Kidney epithelial cell (primary cell): ENCODE results near the gene PET100. TPM values are rescaled to one million over a fixed set of nuclear protein-coding genes. Genes with fewer than 3 reads are reported as not detected.

Experiments used
- DNase-seq: peaks from one replicate; pipeline ENCODE4 v3.0.0-alpha.2; 2010; ENCODE audit warnings: low read depth
- H3K27me3 ChIP-seq: 2 replicates; pipeline ENCODE4 v1.6.0; 2011; ENCODE audit warnings: low read length; ENCODE audit not compliant: control insufficient read depth, insufficient read depth
- H3K36me3 ChIP-seq: 2 replicates; pipeline ENCODE4 v1.5.1; 2011; ENCODE audit warnings: low read length; ENCODE audit not compliant: control insufficient read depth, insufficient read depth
- H3K4me3 ChIP-seq: 2 replicates; pipeline ENCODE4 v1.5.1; 2011; ENCODE audit warnings: low read depth, mild to moderate bottlenecking, control low read depth, low read length
- CTCF ChIP-seq: IDR thresholded peaks from 2 replicates; pipeline ENCODE4 v1.5.1; 2011; ENCODE audit warnings: mild to moderate bottlenecking, moderate library complexity, low read length, control low read depth, inconsistent platforms; ENCODE audit not compliant: insufficient read depth, poor library complexity, severe bottlenecking
- total RNA-seq: library from RNA; depleted of rRNA; stranded (reverse); fragments of >200 nt; gene quantifications from 2 replicates; pipeline ENCODE4 v1.2.3, GENCODE V29; 2015

The PET100 gene
- total RNA-seq, 1 donor from 2014 or later = 30.2 TPM

GRCh38 chr19:7672522-7672921 lies 42.9 kb downstream of the PET100 start:
- no peak for DNase-seq
- Histone ChIP-seq H3K4me3 (no peak overlapping the region), H3K36me3 (no peaks in the 10 kb centered on the region), H3K27me3 (peaks cover 28% of the 10 kb centered on the region)
- no peak for TF ChIP-seq CTCF

DNA sequence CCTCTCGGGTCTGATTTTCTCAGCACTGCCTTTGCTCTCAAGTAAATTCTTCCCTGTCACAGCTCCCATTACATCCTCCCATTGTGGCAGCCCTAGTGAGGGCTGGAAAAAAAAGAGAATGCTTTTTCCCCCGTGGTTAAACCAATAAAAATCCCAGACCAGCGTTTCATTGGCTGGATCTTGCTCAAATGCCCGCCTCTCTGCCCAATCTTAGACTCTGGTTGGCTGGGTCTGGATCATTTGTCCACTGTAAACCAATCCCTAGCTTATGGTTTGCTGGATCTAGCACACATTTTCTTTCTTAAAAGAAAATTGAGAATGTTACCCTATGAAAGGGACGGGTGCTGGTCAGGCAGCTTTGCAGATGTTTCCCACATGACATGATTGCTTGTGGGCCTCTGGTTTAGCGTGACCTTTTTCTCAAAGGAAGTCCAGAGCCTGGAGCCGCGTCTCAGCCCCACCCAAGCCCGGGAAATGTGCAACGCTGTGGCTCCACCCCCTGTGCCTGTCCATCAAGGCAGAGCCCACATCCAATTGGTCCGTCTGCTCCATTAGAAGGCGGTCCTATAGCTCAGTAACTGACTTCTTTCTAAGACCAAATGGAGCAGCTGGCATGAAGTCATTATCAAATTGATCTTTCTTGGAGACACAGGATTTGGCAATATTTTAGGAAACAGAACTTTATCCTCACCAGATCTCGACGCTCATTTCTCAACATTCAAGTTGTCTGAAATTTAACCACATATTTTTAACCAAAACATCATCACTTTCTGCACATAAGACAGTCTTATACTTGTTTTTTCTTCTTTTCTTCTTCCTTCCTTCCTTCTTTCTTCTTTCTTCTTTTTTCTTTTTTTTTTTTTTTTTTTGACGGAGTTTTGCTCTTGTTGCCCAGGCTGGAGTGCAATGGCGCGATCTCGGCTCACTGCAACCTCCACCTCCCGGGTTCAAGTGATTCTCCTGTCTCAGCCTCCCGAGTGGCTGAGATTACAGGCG lies 44.7 kb downstream of the PET100 start:
- Histone ChIP-seq H3K27me3 (peaks cover 37% of the 10 kb centered on the region), H3K4me3 (no peak overlapping the region), H3K36me3 (no peaks in the 10 kb centered on the region)
- TF ChIP-seq CTCF = no peak
- no peak for DNase-seq

GRCh38 chr19:7676376-7676775 lies 46.8 kb downstream of the PET100 start:
- TF ChIP-seq CTCF = no peak
- H3K27me3 ChIP-seq = peaks cover 27% of the 10 kb centered on the region
- no peak for DNase-seq
- H3K4me3 ChIP-seq = no peak overlapping the region
- H3K36me3 ChIP-seq = no peaks in the 10 kb centered on the region

DNA sequence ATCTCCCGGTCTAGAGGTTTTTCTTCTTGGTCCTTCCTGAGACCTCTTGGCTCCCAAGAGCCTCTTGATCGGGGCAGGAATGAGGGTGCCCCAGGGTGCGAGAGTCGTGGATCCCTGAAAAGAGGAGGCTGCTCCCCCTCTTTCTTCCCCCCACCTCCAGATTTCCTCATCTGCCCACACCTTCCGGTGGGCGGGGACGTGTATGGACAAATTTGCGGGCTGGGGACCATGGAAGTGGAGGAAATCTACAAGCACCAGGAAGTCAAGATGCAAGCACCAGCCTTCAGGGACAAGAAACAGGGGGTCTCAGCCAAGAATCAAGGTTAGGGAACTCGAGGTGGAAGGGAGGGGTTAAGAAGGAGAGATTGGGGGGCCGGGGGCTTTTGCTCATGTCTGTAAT lies 47.3 kb downstream of the PET100 start, which contains the start of gene MCEMP1:
TSS of gene MCEMP1 (plus strand) at position 237 of the 400 bp plus-strand sequence. CDS start at position 268, 31 bp downstream.
- no peaks in the 10 kb centered on the region for H3K36me3 ChIP-seq
- no peak for DNase-seq
- H3K27me3 ChIP-seq = peaks cover 24% of the 10 kb centered on the region
- no peak within 1 kb of the TSS for H3K4me3 ChIP-seq
- TF ChIP-seq CTCF = no peak

DNA sequence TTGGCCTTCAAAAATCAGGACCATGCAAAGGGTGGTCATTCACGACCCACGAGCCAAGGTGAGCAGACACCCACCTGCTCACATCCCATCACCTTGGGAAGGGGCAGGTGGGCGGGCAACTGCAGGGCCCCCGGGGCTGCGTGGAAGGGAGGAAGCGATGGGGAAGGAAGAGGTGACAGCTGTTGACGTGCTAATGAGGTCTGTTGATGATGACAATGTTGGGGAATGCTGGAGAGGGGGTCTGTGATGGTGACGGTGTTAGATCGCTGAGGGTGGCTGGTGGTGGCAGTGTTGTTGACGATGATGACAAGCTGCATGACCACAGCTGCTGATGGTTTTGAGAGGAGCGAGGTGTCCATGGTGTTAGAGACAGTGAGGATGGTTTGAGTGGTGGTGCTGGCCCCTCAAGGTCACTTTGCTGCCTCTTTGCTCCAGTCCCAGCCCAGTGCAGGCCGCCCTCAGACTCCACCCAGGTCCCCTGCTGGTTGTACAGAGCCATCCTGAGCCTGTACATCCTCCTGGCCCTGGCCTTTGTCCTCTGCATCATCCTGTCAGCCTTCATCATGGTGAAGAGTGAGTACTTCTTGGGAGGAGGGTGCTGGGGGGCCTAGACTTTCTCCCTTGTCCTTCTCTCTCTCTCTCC lies 48.2 kb downstream of the PET100 start:
- Histone ChIP-seq H3K27me3 (peaks cover 19% of the 10 kb centered on the region), H3K4me3 (no peak overlapping the region), H3K36me3 (no peaks in the 10 kb centered on the region)
- TF ChIP-seq CTCF = no peak
- DNase-seq = no peak
